ENCODE results near the gene NPFF. TPM values are rescaled to one million over a fixed set of nuclear protein-coding genes. Genes with fewer than 3 reads are reported as not detected.

Gene NPFF
- total and polyA plus RNA-seq, 2 of the 13 experiments (the other 11 are each of a cell fraction or from before 2014, with no cell fraction given) = not detected

GRCh38 chr12:53500776-53501614 lies 6.3 kb downstream of the NPFF start, which contains the start of gene TARBP2 (continued):
- TF ChIP-seq HNF4G (IDR thresholded peaks at IDR 0.05; ENCODE audit: borderline replicate concordance, low read depth, low read length) (no peak), HNF4G (CRISPR knock-in tag; IDR thresholded peaks at IDR 0.05; ENCODE audit: borderline replicate concordance, low read depth) (no peak), ZNF703 (CRISPR knock-in tag; IDR thresholded peaks at IDR 0.05; ENCODE audit: borderline replicate concordance) (0 out of 2 replicates have a peak, but pooled peaks have one; percentile 76), NFATC3 (CRISPR knock-in tag; IDR thresholded peaks at IDR 0.05) (no peak), NR2F2 (IDR thresholded peaks at IDR 0.05; ENCODE audit: borderline replicate concordance, low read depth) (no peak; the same call in 1 of the 2 replicates), YEATS2 (CRISPR knock-in tag; IDR thresholded peaks at IDR 0.05; ENCODE audit: borderline replicate concordance) (peak; percentile 95), ZBTB8A (CRISPR knock-in tag; IDR thresholded peaks at IDR 0.05; ENCODE audit: borderline replicate concordance, low read depth) (no peak), HOXA3 (CRISPR knock-in tag; IDR thresholded peaks at IDR 0.05) (peak; percentile 90), BRD4 (CRISPR knock-in tag; IDR thresholded peaks at IDR 0.05) (peak; percentile 93), RBFOX2 (IDR thresholded peaks at IDR 0.05; ENCODE audit: low read depth, low read length) (peak; percentile 99), SOX5 (CRISPR knock-in tag; IDR thresholded peaks at IDR 0.05; ENCODE audit: borderline replicate concordance) (no peak; the same call in 1 of the 2 replicates), CBX5 (CRISPR knock-in tag; IDR thresholded peaks at IDR 0.05; ENCODE audit: borderline replicate concordance) (no peak; the same call in 1 of the 2 replicates), ZNF777 (CRISPR knock-in tag; IDR thresholded peaks at IDR 0.05) (0 out of 2 replicates have a peak, but pooled peaks have one; percentile 69), FOXA1 (IDR thresholded peaks at IDR 0.05) (no peak), FOXA1 (CRISPR knock-in tag; IDR thresholded peaks at IDR 0.05) (no peak), ZBTB25 (CRISPR knock-in tag; IDR thresholded peaks at IDR 0.05) (no peak; the same call in 1 of the 2 replicates), HNRNPLL (IDR thresholded peaks at IDR 0.05; ENCODE audit: low read depth, low read length, poor library complexity, severe bottlenecking) (no peak), RNF2 (conservative IDR thresholded peaks at IDR 0.05; ENCODE audit: low read depth) (peak; percentile 77), ZNF121 (CRISPR knock-in tag; IDR thresholded peaks at IDR 0.05) (no peak), NR3C1 (CRISPR knock-in tag; IDR thresholded peaks at IDR 0.05) (no peak), ATM (IDR thresholded peaks at IDR 0.05; ENCODE audit: borderline replicate concordance) (no peak), ZSCAN25 (CRISPR knock-in tag; IDR thresholded peaks at IDR 0.05) (peak; percentile 19; the same call in 1 of the 2 replicates), CBX1 (IDR thresholded peaks at IDR 0.05; ENCODE audit: low read depth) (no peak), RCOR2 (CRISPR knock-in tag; IDR thresholded peaks at IDR 0.05) (no peak), KDM1A (CRISPR knock-in tag; IDR thresholded peaks at IDR 0.05) (no peak)
- TF ChIP-seq, protein P1, sequence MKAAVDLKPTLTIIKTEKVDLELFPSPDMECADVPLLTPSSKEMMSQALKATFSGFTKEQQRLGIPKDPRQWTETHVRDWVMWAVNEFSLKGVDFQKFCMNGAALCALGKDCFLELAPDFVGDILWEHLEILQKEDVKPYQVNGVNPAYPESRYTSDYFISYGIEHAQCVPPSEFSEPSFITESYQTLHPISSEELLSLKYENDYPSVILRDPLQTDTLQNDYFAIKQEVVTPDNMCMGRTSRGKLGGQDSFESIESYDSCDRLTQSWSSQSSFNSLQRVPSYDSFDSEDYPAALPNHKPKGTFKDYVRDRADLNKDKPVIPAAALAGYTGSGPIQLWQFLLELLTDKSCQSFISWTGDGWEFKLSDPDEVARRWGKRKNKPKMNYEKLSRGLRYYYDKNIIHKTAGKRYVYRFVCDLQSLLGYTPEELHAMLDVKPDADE (CRISPR knock-in tag; IDR thresholded peaks at IDR 0.05) = no peak
- TF ChIP-seq, protein P2, sequence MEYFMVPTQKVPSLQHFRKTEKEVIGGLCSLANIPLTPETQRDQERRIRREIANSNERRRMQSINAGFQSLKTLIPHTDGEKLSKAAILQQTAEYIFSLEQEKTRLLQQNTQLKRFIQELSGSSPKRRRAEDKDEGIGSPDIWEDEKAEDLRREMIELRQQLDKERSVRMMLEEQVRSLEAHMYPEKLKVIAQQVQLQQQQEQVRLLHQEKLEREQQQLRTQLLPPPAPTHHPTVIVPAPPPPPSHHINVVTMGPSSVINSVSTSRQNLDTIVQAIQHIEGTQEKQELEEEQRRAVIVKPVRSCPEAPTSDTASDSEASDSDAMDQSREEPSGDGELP (IDR thresholded peaks at IDR 0.05; ENCODE audit: borderline replicate concordance, low read depth) = peak; percentile 91
